ENCODE results near the gene TBXAS1.
"Not testable (repeated sequence)": the region's sequence is repeated elsewhere in the genome, so short reads cannot be mapped to it uniquely, and the experiment has no call there.

Gene TBXAS1

GRCh38 chr7:139827042-139827441 lies 2.0 kb upstream of the TBXAS1 start:
- no peak for DNase-seq

- no peak for DNase-seq
These were observed 618 bp upstream of the TBXAS1 start for GRCh38 chr7:139828446-139828845.

DNA sequence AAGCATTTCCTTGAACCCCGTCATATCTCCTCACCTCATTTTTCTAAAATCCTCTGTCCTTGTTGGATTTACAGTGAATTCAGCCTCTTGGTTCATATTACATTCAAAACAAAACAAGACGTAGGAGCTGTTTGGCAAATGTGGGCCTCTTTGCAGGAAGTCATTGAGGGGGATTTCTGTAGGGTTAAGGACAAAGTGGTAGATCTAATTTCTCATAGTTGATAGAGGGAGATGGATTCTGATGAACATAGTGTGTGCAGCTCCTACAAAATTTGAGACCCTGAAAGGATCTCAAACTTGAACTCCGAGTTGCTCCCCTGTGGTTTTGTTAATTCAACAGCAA lies 682 bp downstream of the TBXAS1 start:
- DNase-seq, result no peak

DNA sequence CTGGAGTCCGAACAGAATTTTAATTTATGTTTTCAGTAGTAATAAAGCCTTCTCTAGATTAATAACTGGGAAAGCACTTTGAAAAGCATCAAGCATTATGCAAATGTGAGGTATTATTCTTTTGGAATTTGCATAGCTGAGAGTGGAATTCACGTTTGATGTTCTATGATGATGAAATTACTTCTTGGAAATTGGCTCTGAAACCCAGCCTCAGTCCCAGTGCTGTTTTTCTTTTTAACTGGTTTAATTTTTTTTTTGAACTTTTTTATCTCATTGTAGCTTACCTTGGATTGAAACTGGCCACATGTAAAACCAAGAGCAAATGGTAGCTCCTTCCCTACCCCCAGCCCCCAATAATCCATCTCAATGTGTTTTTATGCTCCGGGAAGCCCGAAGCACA lies 1.2 kb downstream of the TBXAS1 start:
- no peak for DNase-seq

DNA sequence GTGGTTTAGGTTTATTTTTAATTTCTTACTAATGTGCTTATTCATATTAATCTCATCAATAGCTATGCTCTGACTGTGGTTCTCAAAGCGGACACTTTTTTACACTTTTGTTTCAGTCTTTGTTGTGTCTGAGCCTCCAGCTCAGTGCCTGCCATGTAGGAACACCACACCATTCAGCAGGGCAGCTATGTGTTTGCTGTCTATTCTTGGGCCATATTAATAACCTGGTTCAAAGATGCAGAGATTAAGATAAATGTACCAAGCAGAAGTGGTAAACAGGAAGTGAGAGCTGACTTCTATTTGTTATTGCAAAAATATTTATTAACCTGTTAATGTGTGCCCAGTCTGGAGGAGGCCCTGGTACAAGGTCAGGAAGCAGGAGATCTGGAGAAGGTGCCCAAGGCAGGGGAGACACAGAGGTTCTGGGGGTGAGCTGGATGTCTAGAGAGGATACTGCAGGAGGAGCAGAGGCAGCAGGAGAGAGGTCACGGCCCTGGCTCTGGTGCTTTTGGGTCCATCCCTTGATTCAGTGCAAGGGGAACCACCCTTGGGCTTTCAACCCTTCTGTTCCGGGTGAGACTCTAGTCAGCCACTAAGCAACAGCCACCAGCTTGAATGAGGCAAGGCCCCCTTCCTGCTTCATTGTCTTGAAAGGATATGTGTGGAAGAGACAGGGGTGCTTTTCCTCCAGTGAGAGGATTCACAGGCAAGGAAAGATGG lies 1.9 kb downstream of the TBXAS1 start:
- no peak for DNase-seq

- not testable (repeated sequence) for DNase-seq
These were observed 6.8 kb downstream of the TBXAS1 start for GRCh38 chr7:139835848-139836247.

GRCh38 chr7:139837291-139837690 lies 8.2 kb downstream of the TBXAS1 start:
- not testable (repeated sequence) for DNase-seq

- no peak for DNase-seq
These were observed 9.2 kb downstream of the TBXAS1 start for GRCh38 chr7:139838276-139838675.

DNA sequence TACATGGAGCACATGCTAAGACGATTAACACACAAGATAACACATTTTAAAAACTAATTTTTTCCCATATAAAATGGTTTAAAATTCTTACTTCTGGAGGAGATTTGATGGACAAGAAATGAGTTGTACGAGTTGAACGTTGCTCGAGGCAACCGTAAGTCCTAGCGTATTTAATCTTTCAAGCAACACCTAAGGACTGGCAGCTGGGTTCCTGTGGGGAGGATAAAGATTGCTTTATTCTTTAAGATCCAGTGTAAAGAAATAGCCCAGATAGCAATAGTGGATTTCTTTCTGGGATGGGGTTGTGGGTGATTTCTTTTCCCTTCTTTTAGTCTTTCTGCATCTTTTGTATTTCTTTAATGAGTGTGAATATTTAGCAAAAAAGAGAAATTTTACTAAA lies 9.8 kb downstream of the TBXAS1 start:
- DNase-seq, result no peak

GRCh38 chr7:139840776-139841175 lies 11.7 kb downstream of the TBXAS1 start:
- DNase-seq, result no peak

DNA sequence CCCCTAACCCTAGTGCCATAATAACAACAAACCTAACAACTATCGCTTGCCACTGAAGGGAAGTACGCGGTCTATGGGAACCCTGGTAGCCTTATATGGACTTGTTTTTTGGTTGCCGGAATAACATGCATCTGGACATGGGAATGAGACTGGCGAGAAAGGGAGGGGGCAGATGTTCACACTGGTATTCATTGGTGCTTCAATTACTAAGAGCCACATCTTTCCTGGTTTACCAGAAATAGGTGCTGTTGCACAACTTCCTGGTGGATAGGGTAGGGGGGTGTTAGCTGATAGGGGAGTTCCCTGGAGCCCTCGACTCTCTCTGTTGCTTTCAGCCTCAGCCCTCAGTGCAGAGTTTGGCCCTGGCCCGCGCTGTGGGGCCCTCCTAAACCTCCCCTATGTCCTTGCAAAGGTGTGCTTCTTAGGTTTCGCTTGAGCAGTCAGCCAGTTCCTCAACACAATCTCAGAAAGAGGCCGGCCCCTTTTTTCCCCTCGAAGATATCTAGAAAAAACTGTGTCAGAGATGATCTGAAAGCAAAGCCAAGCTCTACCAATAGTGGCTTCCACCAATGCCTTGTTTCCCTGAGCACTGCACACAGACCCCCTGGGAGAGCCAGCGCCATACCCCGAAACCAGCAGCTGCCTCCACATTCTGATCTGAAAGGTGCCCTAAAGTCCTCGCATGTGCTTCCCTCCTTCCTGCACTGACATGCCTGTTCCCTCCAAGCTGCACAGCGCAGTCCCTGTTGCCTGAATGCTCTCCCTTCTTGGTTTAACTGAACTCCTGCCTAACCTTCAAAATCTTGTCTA lies 13.5 kb downstream of the TBXAS1 start:
- DNase-seq, result no peak

GRCh38 chr7:139843211-139843537 lies 14.1 kb downstream of the TBXAS1 start:
- DNase-seq, result not testable (repeated sequence)

GRCh38 chr7:139844779-139845442 lies 15.8 kb downstream of the TBXAS1 start:
- DNase-seq, result no peak

DNA sequence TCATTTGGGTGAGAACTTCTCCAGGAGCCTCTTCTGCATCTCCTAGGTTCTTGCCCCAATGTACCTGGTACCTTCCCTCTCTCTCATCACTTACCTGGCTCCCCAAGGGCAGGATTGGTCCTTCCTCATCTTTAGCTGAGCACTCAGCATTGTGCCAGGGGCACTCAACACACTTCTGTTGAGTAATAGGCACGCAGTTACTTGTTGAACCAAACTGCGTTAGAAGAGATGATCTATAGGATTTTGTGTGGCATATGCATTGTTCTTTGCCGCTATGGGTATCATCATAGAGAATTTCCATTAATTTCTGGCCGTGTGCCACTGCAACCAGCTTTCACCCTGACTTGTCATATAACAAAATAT lies 16.4 kb downstream of the TBXAS1 start:
- DNase-seq, result no peak

GRCh38 chr7:139846297-139846696 lies 17.2 kb downstream of the TBXAS1 start:
- DNase-seq, result no peak

- no peak for DNase-seq
These were observed 19.2 kb downstream of the TBXAS1 start for GRCh38 chr7:139848274-139848673.

DNA sequence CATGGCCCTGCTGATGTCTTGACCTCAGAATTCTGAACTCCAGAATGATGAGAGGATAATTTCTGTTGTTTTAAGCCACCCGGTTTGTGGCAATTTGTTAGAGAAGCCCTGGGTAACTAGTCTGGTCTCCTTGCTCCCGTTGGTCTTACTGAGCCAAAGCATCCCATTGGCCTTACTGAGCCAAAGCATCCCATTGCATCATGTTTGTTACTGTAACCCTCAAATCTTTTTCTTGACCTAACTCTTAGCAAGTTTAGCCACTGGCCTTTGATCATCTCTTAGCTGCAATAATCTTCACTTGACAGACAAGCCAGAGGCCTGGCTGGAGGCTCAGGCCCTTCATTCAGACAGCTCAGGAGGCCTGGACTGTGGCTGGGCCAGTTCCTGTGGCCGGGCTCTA lies 21.8 kb downstream of the TBXAS1 start:
- no peak for DNase-seq

DNA sequence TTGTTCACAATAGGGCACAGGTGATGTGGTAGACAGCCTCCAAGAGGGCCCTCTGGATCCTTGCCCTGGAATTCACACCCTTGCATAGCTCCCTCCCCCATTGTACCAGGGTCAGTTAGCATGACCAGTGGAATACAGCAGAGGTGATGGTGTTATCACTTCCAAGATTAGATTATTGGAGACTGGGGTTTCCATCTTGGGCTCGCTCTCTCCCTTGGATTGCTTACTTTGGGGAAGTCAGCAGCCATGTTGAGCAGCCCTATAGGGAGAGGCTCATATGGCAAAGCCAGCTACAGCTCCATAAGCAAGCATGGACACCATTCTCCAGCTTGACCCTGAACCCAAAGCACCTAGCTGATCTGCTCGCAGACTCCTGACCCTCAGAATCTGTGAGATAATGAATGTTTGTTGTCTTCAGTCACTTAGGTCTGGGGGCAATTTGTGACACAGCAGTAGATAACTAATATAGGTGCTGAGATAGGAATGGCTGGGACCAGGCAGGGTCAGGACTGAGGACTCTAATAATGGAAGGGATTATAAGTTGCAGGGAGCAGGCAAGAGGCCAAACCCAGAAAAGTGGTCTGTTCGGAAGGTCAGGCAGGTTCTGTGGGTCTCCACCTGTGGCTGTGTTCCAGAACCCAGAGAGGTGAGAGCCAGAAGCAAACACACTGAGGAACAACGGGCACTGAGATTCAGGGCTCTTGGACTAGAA lies 22.9 kb downstream of the TBXAS1 start:
- no peak for DNase-seq

- no peak for DNase-seq
These were observed 23.4 kb downstream of the TBXAS1 start for GRCh38 chr7:139852482-139852845.

- no peak for DNase-seq
These were observed 24.6 kb downstream of the TBXAS1 start for GRCh38 chr7:139853506-139854123.

GRCh38 chr7:139854124-139854511 lies 25.1 kb downstream of the TBXAS1 start:
- no peak for DNase-seq

DNA sequence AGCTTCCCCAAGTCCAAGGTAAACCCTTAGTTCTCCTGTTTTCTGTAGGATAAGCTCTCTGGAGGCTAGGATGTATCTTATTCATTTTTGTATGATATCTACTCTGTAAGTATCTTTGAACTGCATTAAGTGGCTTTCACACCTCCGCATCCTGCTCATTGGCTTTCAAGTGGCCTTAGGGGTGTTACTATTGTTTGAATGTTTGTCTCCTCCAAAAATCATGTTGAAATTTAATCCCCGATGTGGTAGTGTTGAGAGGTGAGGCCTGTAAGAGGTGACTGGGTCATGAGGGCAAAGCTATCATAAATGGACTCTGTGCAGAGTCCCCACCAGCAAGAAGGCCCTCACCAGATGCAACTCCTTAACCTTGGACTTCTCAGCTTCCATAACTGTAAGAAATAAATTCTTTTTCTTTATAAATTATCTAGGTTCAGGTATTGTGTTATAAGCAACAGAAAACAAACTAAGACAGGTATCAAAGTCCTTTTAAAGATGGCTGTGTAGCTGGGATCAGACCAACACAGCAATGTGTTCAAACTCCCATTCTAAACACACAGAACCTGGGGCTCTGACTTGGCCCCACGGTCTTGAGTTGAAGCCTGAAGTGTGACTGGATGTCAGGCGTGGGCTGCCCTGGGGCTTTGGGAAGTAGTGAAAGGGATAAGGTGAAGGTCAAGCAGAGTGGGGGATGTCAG lies 25.9 kb downstream of the TBXAS1 start:
- DNase-seq, result no peak
